SK-N-SH (cell line): ENCODE results near the gene FADS1. TPM values are rescaled to one million over a fixed set of nuclear protein-coding genes. Genes with fewer than 3 reads are reported as not detected.
A peak's percentile ranks its signal among the peaks of the same experiment; 100 is the strongest.

Source experiments
- CTCF ChIA-PET: fragments of 300-600, 350-600 bp; formaldehyde crosslinking; extraction: SDS; loops from one replicate; lab custom pipeline; 2021; lab: Yijun Ruan, JAX
- POLR2A ChIA-PET: fragments of 350-600 bp; sonication (Branson Sonifier 250); formaldehyde crosslinking; extraction: SDS; loops from one replicate; lab custom pipeline; 2020; ENCODE audit warnings: antibody characterized with exemption, inconsistent platforms; lab: Yijun Ruan, JAX
- DNase-seq: peaks from one replicate; pipeline ENCODE4 v3.0.0; 2012
- H2AFZ ChIP-seq: fragments of 200-600 bp; sonication (generic); 2 replicates; pipeline ENCODE4 v1.8.1; 2016; ENCODE audit warnings: antibody characterized with exemption, mild to moderate bottlenecking, low read depth
- H3F3A ChIP-seq: fragments of 200-600 bp; sonication (generic); replicated peaks from 2 replicates; pipeline ENCODE3; 2016; ENCODE audit warnings: antibody characterized with exemption, mild to moderate bottlenecking; ENCODE audit not compliant: insufficient read depth
- H3K27ac ChIP-seq, 2 experiments: fragments of 200-500 bp in 1 of 2; fragments of 200-600 bp in 1 of 2; sonication (Bioruptor generic) in 1 of 2; sonication (generic), shearing (Covaris generic) in 1 of 2; 2 replicates each; pipeline versions ENCODE4 v1.5.1 to v1.6.1; 2014 to 2016; ENCODE audit warnings: low read depth in 2 of 2, inconsistent platforms in 1 of 2, low read length in 1 of 2, mild to moderate bottlenecking in 1 of 2, mixed read lengths in 1 of 2
- H3K27me3 ChIP-seq: fragments of 200-600 bp; sonication (generic), shearing (Covaris generic); 2 replicates; pipeline ENCODE4 v1.6.1; 2016; ENCODE audit warnings: mixed run types; ENCODE audit not compliant: insufficient read depth
- H3K36me3 ChIP-seq, 2 experiments: fragments of 200-500 bp in 1 of 2; fragments of 200-600 bp in 1 of 2; sonication (Bioruptor generic) in 1 of 2; sonication (generic) in 1 of 2; replicated peaks in 1 of 2; 2 replicates each; pipeline versions ENCODE3 to v1.5.1; 2014 to 2016; ENCODE audit warnings: low read length in 1 of 2, mild to moderate bottlenecking in 1 of 2; ENCODE audit not compliant: insufficient read depth in 2 of 2, control insufficient read depth in 1 of 2
- H3K4me1 ChIP-seq, 2 experiments: fragments of 200-500 bp in 1 of 2; fragments of 200-600 bp in 1 of 2; sonication (Bioruptor generic) in 1 of 2; sonication (generic), shearing (Covaris generic) in 1 of 2; 2 replicates each; pipeline versions ENCODE4 v1.5.1 to v1.6.1; 2014 to 2016; ENCODE audit warnings: low read depth in 1 of 2, low read length in 1 of 2, mixed run types in 1 of 2; ENCODE audit not compliant: insufficient read depth in 2 of 2, control insufficient read depth in 1 of 2
- H3K4me2 ChIP-seq: fragments of 200-600 bp; sonication (generic), shearing (Covaris generic); 2 replicates; pipeline ENCODE4 v1.6.1; 2017; ENCODE audit warnings: mixed run types
- H3K4me3 ChIP-seq, 2 experiments: fragments of 200-500 bp in 1 of 2; fragments of 200-600 bp in 1 of 2; sonication (Bioruptor generic) in 1 of 2; sonication (generic), shearing (Covaris generic) in 1 of 2; 2 replicates each; pipeline versions ENCODE4 v1.5.1 to v1.8.1; 2014 to 2016; ENCODE audit warnings: low read depth in 2 of 2, inconsistent platforms in 1 of 2, low read length in 1 of 2, mild to moderate bottlenecking in 1 of 2, mixed read lengths in 1 of 2, moderate library complexity in 1 of 2
- H3K79me2 ChIP-seq: fragments of 200-600 bp; sonication (generic); 2 replicates; pipeline ENCODE4 v1.8.1; 2017; ENCODE audit warnings: mild to moderate bottlenecking; ENCODE audit not compliant: insufficient read depth
- H3K9ac ChIP-seq: fragments of 200-600 bp; sonication (generic); 2 replicates; pipeline ENCODE4 v1.6.1; 2017; ENCODE audit warnings: mixed run types
- H3K9me2 ChIP-seq: fragments of 200-600 bp; sonication (generic); 2 replicates; pipeline ENCODE4 v1.6.1; 2017; ENCODE audit warnings: mixed run types
- H3K9me3 ChIP-seq: fragments of 200-600 bp; sonication (generic); 2 replicates; pipeline ENCODE4 v1.6.1; 2017; ENCODE audit warnings: mixed run types, mild to moderate bottlenecking, moderate library complexity
- H4K20me1 ChIP-seq: fragments of 200-600 bp; sonication (generic); 2 replicates; pipeline ENCODE4 v1.6.1; 2017; ENCODE audit warnings: mild to moderate bottlenecking, mixed run types; ENCODE audit not compliant: insufficient read depth
- CHD2 ChIP-seq: fragments of 150-350 bp; IDR thresholded peaks from 2 replicates; pipeline ENCODE4 v1.6.1; 2018; ENCODE audit warnings: low read length; ENCODE audit not compliant: partially characterized antibody
- ELF1 ChIP-seq: IDR thresholded peaks from 2 replicates; pipeline ENCODE4 v1.4.0; 2012
- FOSL2 ChIP-seq: IDR thresholded peaks from 2 replicates; pipeline ENCODE4 v1.4.0; 2012; ENCODE audit warnings: low read depth, mild to moderate bottlenecking, moderate library complexity, borderline replicate concordance
- GATA2 ChIP-seq: sonication (generic); formaldehyde crosslinking; IDR thresholded peaks from 2 replicates; pipeline ENCODE4 v1.5.0; 2020; ENCODE audit warnings: mild to moderate bottlenecking, missing genetic modification reagents
- JUND ChIP-seq: IDR thresholded peaks from 2 replicates; pipeline ENCODE4 v1.4.0; 2012
- MXI1 ChIP-seq: IDR thresholded peaks from 2 replicates; pipeline ENCODE4 v1.6.1; 2012; ENCODE audit warnings: mild to moderate bottlenecking, low read depth, low read length, improper control_type of control experiment
- NFIC ChIP-seq: IDR thresholded peaks from 2 replicates; pipeline ENCODE4 v1.4.0; 2012; ENCODE audit warnings: borderline replicate concordance
- RAD21 ChIP-seq: IDR thresholded peaks from 2 replicates; pipeline ENCODE4 v1.6.1; 2012; ENCODE audit warnings: mild to moderate bottlenecking, low read length
- RFX5 ChIP-seq: IDR thresholded peaks from 2 replicates; pipeline ENCODE4 v1.6.1; 2012; ENCODE audit warnings: mild to moderate bottlenecking, improper control_type of control experiment, low read length
- SIN3A ChIP-seq: IDR thresholded peaks from 2 replicates; pipeline ENCODE4 v1.6.1; 2012; ENCODE audit warnings: low read depth, mild to moderate bottlenecking, low read length, moderate library complexity, borderline replicate concordance
- SMC3 ChIP-seq: IDR thresholded peaks from 2 replicates; pipeline ENCODE4 v1.6.1; 2012; ENCODE audit warnings: low read depth, low read length, improper control_type of control experiment
- TAF1 ChIP-seq: IDR thresholded peaks from 2 replicates; pipeline ENCODE4 v1.6.1; 2012; ENCODE audit warnings: low read depth, mild to moderate bottlenecking, low read length, moderate library complexity, borderline replicate concordance
- TEAD4 ChIP-seq: IDR thresholded peaks from 2 replicates; pipeline ENCODE4 v1.4.0; 2012; ENCODE audit warnings: mild to moderate bottlenecking, borderline replicate concordance; ENCODE audit not compliant: insufficient read depth
- YY1 ChIP-seq: IDR thresholded peaks from 2 replicates; pipeline ENCODE4 v1.4.0; 2012; ENCODE audit warnings: low read depth, mild to moderate bottlenecking
- WGBS: methylation state at CpG from one replicate; pipeline ENCODE4 v1.1.6; 2017; ENCODE audit warnings: low lambda C conversion rate; 5-methylcytosine and 5-hydroxymethylcytosine counted together
- polyA plus RNA-seq, 3 experiments: library from polyadenylated mRNA; depleted of rRNA; stranded (reverse); fragments of >200 nt; gene quantifications; 2 replicates each; pipeline ENCODE4 v1.2.3, GENCODE V29; 2012
- TF ChIP-seq, protein P1 (sequence below): fragments of 150-350 bp; IDR thresholded peaks from 2 replicates; pipeline ENCODE4 v1.6.1; 2016; ENCODE audit warnings: mild to moderate bottlenecking, low read depth, low read length
- TF ChIP-seq, protein P2 (sequence below): IDR thresholded peaks from 2 replicates; pipeline ENCODE4 v1.4.0; 2012; ENCODE audit warnings: low read depth, borderline replicate concordance
- TF ChIP-seq, protein P3 (sequence below): fragments of 200-600 bp; sonication (generic); IDR thresholded peaks from 2 replicates; pipeline ENCODE4 v1.6.1; 2017; ENCODE audit warnings: antibody characterized with exemption, mild to moderate bottlenecking, moderate library complexity
- TF ChIP-seq, protein P4 (sequence below): fragments of 150-350 bp; IDR thresholded peaks from 2 replicates; pipeline ENCODE4 v1.6.1; 2017; ENCODE audit warnings: antibody characterized with exemption, low read length, low read depth, borderline replicate concordance

Gene FADS1
- polyA plus RNA-seq, 1 of the 3 experiments (the other 2 are of a cell fraction): 20.6 TPM

DNA sequence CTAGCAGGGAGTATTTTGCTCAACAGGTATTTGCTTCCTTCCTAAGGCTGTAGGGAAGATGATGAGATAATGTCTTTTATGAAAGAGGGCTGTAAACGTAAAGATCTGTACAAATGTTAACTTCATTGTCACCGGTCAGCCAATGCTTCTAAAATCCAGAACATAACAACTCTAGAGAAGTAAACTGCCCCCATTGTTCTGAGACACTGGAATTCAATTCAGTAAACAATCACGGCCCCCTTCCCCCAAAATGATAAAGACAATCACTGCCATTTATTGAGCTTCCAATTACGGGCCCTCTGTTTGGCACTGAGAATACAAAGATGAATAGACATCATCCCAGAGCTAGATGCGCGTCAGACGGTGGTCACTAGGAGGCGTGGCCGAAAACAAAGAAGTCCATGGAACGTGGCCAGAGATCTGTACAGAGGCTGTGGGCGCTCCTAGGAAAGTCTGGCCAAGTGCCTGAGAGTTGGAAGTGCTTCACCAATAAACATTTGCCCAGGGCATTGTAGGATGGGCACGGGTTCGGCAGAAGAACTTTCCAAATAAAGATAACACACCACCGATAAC, 25.0 kb downstream of the FADS1 start:
- DNase-seq: peak; percentile 85
- H3K27me3 ChIP-seq: no peaks in the 10 kb centered on the region
- peak overlapping the region; percentile 99 for H3K9ac ChIP-seq
- H3K4me2 ChIP-seq: peak overlapping the region; percentile 91
- peak overlapping the region; percentile 85 for H2AFZ ChIP-seq
- ChIA-PET CTCF (interaction anchor here (0.8 to 12.0 kb wide), 13 partner anchors 11 to 316 kb away, joined by 3 to 285 read pairs (median 5); partner anchors contain the start of genes FADS1 and MYRF), POLR2A (interaction anchor here (0.9 to 2.3 kb wide), 11 partner anchors 9 to 132 kb away, joined by 3 to 47 read pairs (median 6); partner anchors contain the start of genes FADS1 and FADS2)
- WGBS: 4% methylated on average over 14 of the region's 14 CpGs
- H3K9me2 ChIP-seq: no peaks in the 10 kb centered on the region
- TF ChIP-seq FOSL2 (no peak), SIN3A (0 out of 2 replicates have a peak, but pooled peaks have one; percentile 34), RAD21 (peak; percentile 20; the same call in 1 of the 2 replicates), YY1 (no peak), TAF1 (no peak), ELF1 (no peak), TEAD4 (no peak), SMC3 (no peak), NFIC (peak; percentile 62), JUND (no peak), GATA2 (CRISPR knock-in tag) (no peak), RFX5 (peak; percentile 43; the same call in 1 of the 2 replicates), CHD2 (peak; percentile 4), MXI1 (peak; percentile 94)
- TF ChIP-seq, protein P1, sequence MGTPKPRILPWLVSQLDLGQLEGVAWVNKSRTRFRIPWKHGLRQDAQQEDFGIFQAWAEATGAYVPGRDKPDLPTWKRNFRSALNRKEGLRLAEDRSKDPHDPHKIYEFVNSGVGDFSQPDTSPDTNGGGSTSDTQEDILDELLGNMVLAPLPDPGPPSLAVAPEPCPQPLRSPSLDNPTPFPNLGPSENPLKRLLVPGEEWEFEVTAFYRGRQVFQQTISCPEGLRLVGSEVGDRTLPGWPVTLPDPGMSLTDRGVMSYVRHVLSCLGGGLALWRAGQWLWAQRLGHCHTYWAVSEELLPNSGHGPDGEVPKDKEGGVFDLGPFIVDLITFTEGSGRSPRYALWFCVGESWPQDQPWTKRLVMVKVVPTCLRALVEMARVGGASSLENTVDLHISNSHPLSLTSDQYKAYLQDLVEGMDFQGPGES: no peak
- TF ChIP-seq, protein P2, sequence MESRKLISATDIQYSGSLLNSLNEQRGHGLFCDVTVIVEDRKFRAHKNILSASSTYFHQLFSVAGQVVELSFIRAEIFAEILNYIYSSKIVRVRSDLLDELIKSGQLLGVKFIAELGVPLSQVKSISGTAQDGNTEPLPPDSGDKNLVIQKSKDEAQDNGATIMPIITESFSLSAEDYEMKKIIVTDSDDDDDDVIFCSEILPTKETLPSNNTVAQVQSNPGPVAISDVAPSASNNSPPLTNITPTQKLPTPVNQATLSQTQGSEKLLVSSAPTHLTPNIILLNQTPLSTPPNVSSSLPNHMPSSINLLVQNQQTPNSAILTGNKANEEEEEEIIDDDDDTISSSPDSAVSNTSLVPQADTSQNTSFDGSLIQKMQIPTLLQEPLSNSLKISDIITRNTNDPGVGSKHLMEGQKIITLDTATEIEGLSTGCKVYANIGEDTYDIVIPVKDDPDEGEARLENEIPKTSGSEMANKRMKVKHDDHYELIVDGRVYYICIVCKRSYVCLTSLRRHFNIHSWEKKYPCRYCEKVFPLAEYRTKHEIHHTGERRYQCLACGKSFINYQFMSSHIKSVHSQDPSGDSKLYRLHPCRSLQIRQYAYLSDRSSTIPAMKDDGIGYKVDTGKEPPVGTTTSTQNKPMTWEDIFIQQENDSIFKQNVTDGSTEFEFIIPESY: no peak
- TF ChIP-seq, protein P3, sequence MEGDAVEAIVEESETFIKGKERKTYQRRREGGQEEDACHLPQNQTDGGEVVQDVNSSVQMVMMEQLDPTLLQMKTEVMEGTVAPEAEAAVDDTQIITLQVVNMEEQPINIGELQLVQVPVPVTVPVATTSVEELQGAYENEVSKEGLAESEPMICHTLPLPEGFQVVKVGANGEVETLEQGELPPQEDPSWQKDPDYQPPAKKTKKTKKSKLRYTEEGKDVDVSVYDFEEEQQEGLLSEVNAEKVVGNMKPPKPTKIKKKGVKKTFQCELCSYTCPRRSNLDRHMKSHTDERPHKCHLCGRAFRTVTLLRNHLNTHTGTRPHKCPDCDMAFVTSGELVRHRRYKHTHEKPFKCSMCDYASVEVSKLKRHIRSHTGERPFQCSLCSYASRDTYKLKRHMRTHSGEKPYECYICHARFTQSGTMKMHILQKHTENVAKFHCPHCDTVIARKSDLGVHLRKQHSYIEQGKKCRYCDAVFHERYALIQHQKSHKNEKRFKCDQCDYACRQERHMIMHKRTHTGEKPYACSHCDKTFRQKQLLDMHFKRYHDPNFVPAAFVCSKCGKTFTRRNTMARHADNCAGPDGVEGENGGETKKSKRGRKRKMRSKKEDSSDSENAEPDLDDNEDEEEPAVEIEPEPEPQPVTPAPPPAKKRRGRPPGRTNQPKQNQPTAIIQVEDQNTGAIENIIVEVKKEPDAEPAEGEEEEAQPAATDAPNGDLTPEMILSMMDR: no peak
- TF ChIP-seq, protein P4, sequence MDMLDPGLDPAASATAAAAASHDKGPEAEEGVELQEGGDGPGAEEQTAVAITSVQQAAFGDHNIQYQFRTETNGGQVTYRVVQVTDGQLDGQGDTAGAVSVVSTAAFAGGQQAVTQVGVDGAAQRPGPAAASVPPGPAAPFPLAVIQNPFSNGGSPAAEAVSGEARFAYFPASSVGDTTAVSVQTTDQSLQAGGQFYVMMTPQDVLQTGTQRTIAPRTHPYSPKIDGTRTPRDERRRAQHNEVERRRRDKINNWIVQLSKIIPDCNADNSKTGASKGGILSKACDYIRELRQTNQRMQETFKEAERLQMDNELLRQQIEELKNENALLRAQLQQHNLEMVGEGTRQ: no peak
- H3K4me3 ChIP-seq: peak overlapping the region; percentile 95 to 98
- H3K4me1 ChIP-seq: peaks cover 5 to 19% of the 10 kb centered on the region in 2 experiments; a peak in 3 of 4 replicates
- peaks cover 71% of the 10 kb centered on the region for H3K79me2 ChIP-seq
- peaks cover 17% of the 10 kb centered on the region for H3F3A ChIP-seq
- H3K9me3 ChIP-seq: no peaks in the 10 kb centered on the region
- H3K27ac ChIP-seq: peak overlapping the region; percentile 99 to 100
- no peaks in the 10 kb centered on the region; the same call in 1 of the 2 replicates for H4K20me1 ChIP-seq
- H3K36me3 ChIP-seq: peaks cover 18 to 48% of the 10 kb centered on the region in 2 experiments
